CD14-positive monocyte (primary cell): ENCODE data around the gene OXLD1. TPM values are rescaled to one million over a fixed set of nuclear protein-coding genes. Genes with fewer than 3 reads are reported as not detected.

ENCODE experiments used
- DNase-seq, 3 donors: peaks; one replicate each; pipeline ENCODE4 v3.0.0-alpha.2; 2011 to 2022
- H2AFZ ChIP-seq: 2 replicates; pipeline ENCODE4 v1.6.0; 2012; ENCODE audit warnings: mild to moderate bottlenecking, low read depth, low read length, inconsistent platforms; ENCODE audit not compliant: insufficient read depth, poor library complexity, severe bottlenecking
- H3K27ac ChIP-seq, 2 donors: 1 replicate in 1 of 2; 2 replicates in 1 of 2; pipeline ENCODE4 v1.5.1; 2012 to 2013; ENCODE audit warnings: low read length in 2 of 2, control low read depth in 1 of 2, inconsistent platforms in 1 of 2, low read depth in 1 of 2, mild to moderate bottlenecking in 1 of 2
- H3K27me3 ChIP-seq, 2 donors: one replicate each; pipeline versions ENCODE4 v1.6.0 to v1.6.1; 2011 to 2013; ENCODE audit warnings: low read length in 2 of 2; ENCODE audit not compliant: control insufficient read depth in 2 of 2, insufficient read depth in 2 of 2
- H3K36me3 ChIP-seq, 2 donors: replicated peaks in 1 of 2; 1 replicate in 1 of 2; 2 replicates in 1 of 2; pipeline versions ENCODE4 v1.5.1 to v1.6.1; 2012 to 2013; ENCODE audit warnings: low read length in 2 of 2, control low read depth in 1 of 2, inconsistent platforms in 1 of 2, mild to moderate bottlenecking in 1 of 2; ENCODE audit not compliant: insufficient read depth in 2 of 2, control insufficient read depth in 1 of 2
- H3K4me1 ChIP-seq, 2 donors: 1 replicate in 1 of 2; 2 replicates in 1 of 2; pipeline versions ENCODE4 v1.5.1 to v1.6.1; 2012 to 2013; ENCODE audit warnings: low read length in 2 of 2, control low read depth in 1 of 2, inconsistent platforms in 1 of 2, mild to moderate bottlenecking in 1 of 2, moderate library complexity in 1 of 2; ENCODE audit not compliant: insufficient read depth in 2 of 2, control insufficient read depth in 1 of 2
- H3K4me2 ChIP-seq: replicated peaks from 2 replicates; pipeline ENCODE3; 2012; ENCODE audit warnings: low read length, moderate library complexity, mild to moderate bottlenecking; ENCODE audit not compliant: poor library complexity, severe bottlenecking; ENCODE audit errors: extremely low read depth
- H3K4me3 ChIP-seq, 3 experiments: fragments of 200-600 bp in 1 of 3; sonication (generic) in 1 of 3; replicated peaks in 1 of 3; 1 replicate in 2 of 3; 2 replicates in 1 of 3; pipeline ENCODE4 v1.5.1; 2011 to 2013; ENCODE audit warnings: low read length in 3 of 3, mild to moderate bottlenecking in 3 of 3, control low read depth in 2 of 3, low read depth in 2 of 3, inconsistent platforms in 1 of 3, moderate library complexity in 1 of 3
- H3K79me2 ChIP-seq: 2 replicates; pipeline ENCODE4 v1.6.0; 2012; ENCODE audit warnings: mild to moderate bottlenecking, control low read depth, inconsistent platforms, low read length, moderate library complexity; ENCODE audit not compliant: insufficient read depth
- H3K9ac ChIP-seq: 2 replicates; pipeline ENCODE4 v1.6.0; 2017; ENCODE audit warnings: low read length, mild to moderate bottlenecking; ENCODE audit not compliant: insufficient read depth, poor library complexity, severe bottlenecking
- H3K9me3 ChIP-seq, 2 donors: replicated peaks in 1 of 2; 1 replicate in 1 of 2; 2 replicates in 1 of 2; pipeline versions ENCODE4 v1.5.1 to v1.6.1; 2012 to 2013; ENCODE audit warnings: low read length in 2 of 2, control low read depth in 1 of 2; ENCODE audit not compliant: control insufficient read depth in 1 of 2, insufficient read depth in 1 of 2
- H4K20me1 ChIP-seq: 2 replicates; pipeline ENCODE4 v1.6.0; 2012; ENCODE audit warnings: mild to moderate bottlenecking, low read length, control low read depth, moderate library complexity; ENCODE audit not compliant: insufficient read depth
- H3K27ac Mint-ChIP-seq, 7 donors: one replicate each; pipeline ENCODE4 v1.8.0; 2020; ENCODE audit warnings: mild to moderate bottlenecking in 7 of 7, mixed read lengths in 7 of 7, moderate library complexity in 6 of 7, inconsistent platforms in 2 of 7
- H3K27me3 Mint-ChIP-seq, 3 donors: one replicate each; pipeline ENCODE4 v1.8.0; 2021 to 2022; ENCODE audit warnings: low read depth in 3 of 3, mild to moderate bottlenecking in 3 of 3, mixed read lengths in 3 of 3, moderate library complexity in 3 of 3, inconsistent platforms in 1 of 3
- H3K36me3 Mint-ChIP-seq, 2 donors: one replicate each; pipeline ENCODE4 v1.8.0; 2020; ENCODE audit warnings: mixed read lengths in 2 of 2, inconsistent platforms in 1 of 2, mild to moderate bottlenecking in 1 of 2
- H3K4me1 Mint-ChIP-seq: one replicate; pipeline ENCODE4 v1.8.0; 2020; ENCODE audit warnings: mild to moderate bottlenecking, mixed read lengths
- H3K4me3 Mint-ChIP-seq, 2 donors: one replicate each; pipeline ENCODE4 v1.8.0; 2020; ENCODE audit warnings: mild to moderate bottlenecking in 2 of 2, mixed read lengths in 2 of 2, moderate library complexity in 1 of 2
- H3K9me3 Mint-ChIP-seq, 7 donors: one replicate each; pipeline ENCODE4 v1.8.0; 2020 to 2022; ENCODE audit warnings: mixed read lengths in 7 of 7, mild to moderate bottlenecking in 6 of 7, moderate library complexity in 6 of 7, inconsistent platforms in 2 of 7
- CTCF ChIP-seq: fragments of 200-600 bp; IDR thresholded peaks from one replicate; pipeline ENCODE4 v1.8.0; 2022; ENCODE audit warnings: antibody characterized with exemption, mild to moderate bottlenecking
- WGBS: methylation state at CpG from one replicate; pipeline ENCODE4 v1.1.5; 2013; ENCODE audit warnings: missing lambda C conversion rate; ENCODE audit not compliant: insufficient coverage; 5-methylcytosine and 5-hydroxymethylcytosine counted together
- intact Hi-C, 2 donors: fragments of 100-400 bp; cut with micrococcal nuclease; formaldehyde crosslinking; loops; one replicate each; pipeline versions ENCODE4 v1.15.0 to v1.15.1; 2023
- polyA plus RNA-seq, 3 donors: library from polyadenylated mRNA; depleted of rRNA in 1 of 3; unstranded in 2 of 3; stranded (reverse) in 1 of 3; fragments of 300-500 nt in 2 of 3; fragments of >200 nt in 1 of 3; fragmentation: Illumina TruSeq in 2 of 3; gene quantifications; 1 replicate in 2 of 3; 2 replicates in 1 of 3; pipeline ENCODE4 v1.2.3, GENCODE V29; 2012 to 2021

Gene OXLD1
- polyA plus RNA-seq, 3 donors, result 46.0 to 61.1 (median 51.8) TPM

DNA sequence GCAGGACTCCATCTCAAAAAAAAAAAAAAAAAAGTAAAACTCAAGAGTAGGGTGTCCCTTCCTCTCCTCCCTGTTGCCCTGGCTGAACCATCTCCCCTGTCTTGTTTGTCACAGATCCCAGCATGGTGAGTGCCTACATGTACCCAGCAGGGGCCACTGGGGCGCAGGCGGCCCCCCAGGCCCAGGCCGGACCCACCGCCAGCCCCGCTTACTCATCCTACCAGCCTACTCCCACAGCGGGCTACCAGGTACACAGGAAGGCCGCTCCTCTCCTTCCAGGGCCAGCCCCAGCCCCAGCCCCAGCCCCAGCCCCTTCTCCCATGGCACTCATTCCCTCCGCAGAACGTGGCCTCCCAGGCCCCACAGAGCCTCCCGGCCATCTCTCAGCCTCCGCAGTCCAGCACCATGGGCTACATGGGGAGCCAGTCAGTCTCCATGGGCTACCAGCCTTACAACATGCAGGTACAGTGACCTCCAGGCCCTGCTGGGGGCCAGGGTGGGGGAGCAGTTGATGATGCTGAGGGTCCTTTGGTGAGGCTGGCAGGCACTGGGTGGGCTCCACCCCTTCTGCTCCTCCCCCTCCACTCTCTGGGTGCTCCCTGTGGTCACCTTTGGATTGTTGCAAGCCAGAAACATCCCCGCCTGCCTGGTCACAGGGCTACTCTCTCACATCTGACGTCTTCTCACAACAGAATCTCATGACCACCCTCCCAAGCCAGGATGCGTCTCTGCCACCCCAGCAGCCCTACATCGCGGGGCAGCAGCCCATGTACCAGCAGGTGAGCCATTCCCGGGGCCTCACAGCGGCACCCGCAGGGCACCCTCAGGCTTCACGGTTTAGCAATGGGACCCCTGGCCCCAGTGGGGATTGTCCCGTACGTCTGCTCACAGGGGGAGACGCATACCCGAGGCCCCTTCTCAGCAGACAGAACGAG is 34.2 kb upstream of the OXLD1 start:
- intact Hi-C loops, result loop anchor here in 1 of 2 donors (5.0 kb wide), 1 partner anchor 33 kb away; the partner anchor contains the start of genes CCDC137 and OXLD1
- Histone ChIP-seq H3K9me3 (no peaks in the 10 kb centered on the region), H4K20me1 (peaks cover 65% of the 10 kb centered on the region), H3K4me3 (no peak overlapping the region), H3K36me3 (peaks cover 52 to 65% of the 10 kb centered on the region in 2 donors), H3K9ac (no peak overlapping the region), H3K27me3 (no peaks in the 10 kb centered on the region), H3K79me2 (peaks cover 75% of the 10 kb centered on the region), H2AFZ (no peak overlapping the region), H3K4me1 (peaks cover 22 to 32% of the 10 kb centered on the region in 2 donors), H3K4me2 (no peak overlapping the region), H3K27ac (peak overlapping the region in 1 of 2 donors; percentile 97)
- TF ChIP-seq CTCF, result no peak
- DNase-seq, result no peak
- peaks cover 29% of the 10 kb centered on the region for H3K4me1 Mint-ChIP-seq
- peaks cover 0 to 2% (median 0%) of the 10 kb centered on the region in 7 donors for H3K9me3 Mint-ChIP-seq
- 92% methylated on average over 24 of the region's 25 CpGs for WGBS
- H3K27ac Mint-ChIP-seq, result peak overlapping the region in 5 of 7 donors; percentile 19 to 79 (median 48)
- peaks cover 49 to 73% of the 10 kb centered on the region in 2 donors for H3K36me3 Mint-ChIP-seq
- peaks cover 0 to 5% (median 1%) of the 10 kb centered on the region in 3 donors for H3K27me3 Mint-ChIP-seq
- no peak overlapping the region for H3K4me3 Mint-ChIP-seq

GRCh38 chr17:81697261-81698044 is 31.0 kb upstream of the OXLD1 start:
- H3K79me2 ChIP-seq, result peaks cover 51% of the 10 kb centered on the region
- intact Hi-C loops, result no loop called here
- no peak for TF ChIP-seq CTCF

More at GRCh38 chr17:81697261-81698044, 31.0 kb upstream of the OXLD1 start:
- Mint-ChIP-seq H3K27me3 (peaks cover 0 to 1% (median under 1%) of the 10 kb centered on the region in 3 donors), H3K4me1 (peaks cover 15% of the 10 kb centered on the region), H3K4me3 (no peak overlapping the region), H3K36me3 (peaks cover 49 to 91% of the 10 kb centered on the region in 2 donors), H3K9me3 (peaks cover 0 to 2% (median 0%) of the 10 kb centered on the region in 7 donors), H3K27ac (peak overlapping the region in 4 of 7 donors; percentile 17 to 53 (median 36))
- Histone ChIP-seq H3K27me3 (no peaks in the 10 kb centered on the region), H2AFZ (no peak overlapping the region), H3K36me3 (peaks cover 79 to 93% of the 10 kb centered on the region in 2 donors), H3K9ac (no peak overlapping the region), H3K27ac (no peak overlapping the region), H4K20me1 (peaks cover 93% of the 10 kb centered on the region), H3K4me1 (peaks cover 10 to 12% of the 10 kb centered on the region in 2 donors), H3K9me3 (no peaks in the 10 kb centered on the region), H3K4me3 (no peak overlapping the region), H3K4me2 (no peak overlapping the region)
- WGBS, result 94% methylated on average over 23 of the region's 25 CpGs
- no peak for DNase-seq
